WTC11 (cell line): ENCODE data around the gene OSGEPL1. TPM values are rescaled to one million over a fixed set of nuclear protein-coding genes. Genes with fewer than 3 reads are reported as not detected.

Experiments
- ATAC-seq: fragments of 200-7000 bp; cut with Tn5 transposase; 2 replicates; pipeline ENCODE4 v1.10.0; 2021; ENCODE audit warnings: mild to moderate bottlenecking, moderate library complexity
- CTCF ChIA-PET: fragments of 300-600 bp; sonication (Branson Sonifier 250); formaldehyde crosslinking; loops from one replicate; lab custom pipeline; 2021; ENCODE audit warnings: antibody characterized with exemption; lab: Charles Lee
- POLR2A ChIA-PET: fragments of 350-600 bp; sonication (Branson Sonifier 250); formaldehyde crosslinking; loops from one replicate; lab custom pipeline; 2021; ENCODE audit warnings: antibody characterized with exemption; lab: Charles Lee
- DNase-seq: peaks from one replicate; pipeline ENCODE4 v3.0.0; 2021; ENCODE audit warnings: low spot score
- H3K27ac Mint-ChIP-seq: 2 replicates; pipeline ENCODE4 v1.8.0; 2021; ENCODE audit warnings: mixed read lengths
- H3K27me3 Mint-ChIP-seq: 2 replicates; pipeline ENCODE4 v1.8.0; 2021; ENCODE audit warnings: low read depth, mild to moderate bottlenecking, moderate library complexity, mixed read lengths
- H3K36me3 Mint-ChIP-seq: 2 replicates; pipeline ENCODE4 v1.8.0; 2021; ENCODE audit warnings: mixed read lengths
- H3K4me1 Mint-ChIP-seq: 2 replicates; pipeline ENCODE4 v1.8.0; 2022; ENCODE audit warnings: mixed read lengths
- H3K4me3 Mint-ChIP-seq: 2 replicates; pipeline ENCODE4 v1.8.0; 2021; ENCODE audit warnings: mild to moderate bottlenecking, moderate library complexity, mixed read lengths
- H3K9me3 Mint-ChIP-seq: 2 replicates; pipeline ENCODE4 v1.8.0; 2021; ENCODE audit warnings: mixed read lengths
- ETV6 ChIP-seq: sonication (generic); formaldehyde crosslinking; IDR thresholded peaks from 2 replicates; pipeline ENCODE4 v1.8.1; 2022; ENCODE audit warnings: mild to moderate bottlenecking, missing genetic modification reagents
- NFATC4 ChIP-seq: fragments of 250-450 bp; sonication (Bioruptor Pico); IDR thresholded peaks from 2 replicates; pipeline ENCODE4 v1.9.0; 2021; ENCODE audit warnings: mild to moderate bottlenecking
- NR2C2 ChIP-seq: sonication (generic); formaldehyde crosslinking; IDR thresholded peaks from 2 replicates; pipeline ENCODE4 v1.8.0; 2022; ENCODE audit warnings: mild to moderate bottlenecking, missing genetic modification reagents
- NR3C1 ChIP-seq: sonication (generic); formaldehyde crosslinking; conservative IDR thresholded peaks from 2 replicates; pipeline ENCODE4 v1.8.1; 2023; ENCODE audit warnings: low read depth, mild to moderate bottlenecking, missing genetic modification reagents
- PREB ChIP-seq: sonication (generic); formaldehyde crosslinking; IDR thresholded peaks from 2 replicates; pipeline ENCODE4 v1.8.1; 2022; ENCODE audit warnings: mild to moderate bottlenecking, missing genetic modification reagents, moderate library complexity, borderline replicate concordance
- SMAD3 ChIP-seq: sonication (generic); formaldehyde crosslinking; IDR thresholded peaks from 2 replicates; pipeline ENCODE4 v1.8.0; 2022; ENCODE audit warnings: missing genetic modification reagents, mild to moderate bottlenecking, borderline replicate concordance
- STAT6 ChIP-seq: sonication (generic); formaldehyde crosslinking; conservative IDR thresholded peaks from 2 replicates; pipeline ENCODE4 v1.8.1; 2023; ENCODE audit warnings: mild to moderate bottlenecking, low read depth, missing genetic modification reagents, moderate library complexity
- USF1 ChIP-seq: sonication (generic); formaldehyde crosslinking; IDR thresholded peaks from 2 replicates; pipeline ENCODE4 v1.8.0; 2022; ENCODE audit warnings: mild to moderate bottlenecking, missing genetic modification reagents
- ZNF138 ChIP-seq: sonication (generic); formaldehyde crosslinking; conservative IDR thresholded peaks from 2 replicates; pipeline ENCODE4 v1.8.1; 2022; ENCODE audit warnings: mild to moderate bottlenecking, moderate library complexity, missing genetic modification reagents
- ZNF219 ChIP-seq: sonication (generic); formaldehyde crosslinking; IDR thresholded peaks from 2 replicates; pipeline ENCODE4 v1.8.0; 2023; ENCODE audit warnings: missing genetic modification reagents, mild to moderate bottlenecking, borderline replicate concordance
- ZNF263 ChIP-seq: sonication (generic); formaldehyde crosslinking; IDR thresholded peaks from 2 replicates; pipeline ENCODE4 v1.8.1; 2022; ENCODE audit warnings: low read depth, mild to moderate bottlenecking, moderate library complexity, missing genetic modification reagents
- ZNF396 ChIP-seq: fragments of 250-450 bp; sonication (Bioruptor Pico); IDR thresholded peaks from 2 replicates; pipeline ENCODE4 v1.8.0; 2021; ENCODE audit warnings: mild to moderate bottlenecking, moderate library complexity, borderline replicate concordance
- total RNA-seq: library from RNA; stranded (reverse); gene quantifications from 3 replicates; pipeline ENCODE4 v1.2.3, GENCODE V29; 2021
- TF ChIP-seq, protein P1 (sequence below): sonication (generic); formaldehyde crosslinking; IDR thresholded peaks from 2 replicates; pipeline ENCODE4 v1.8.0; 2022; ENCODE audit warnings: mild to moderate bottlenecking, missing genetic modification reagents
- TF ChIP-seq, protein P2 (sequence below): sonication (generic); formaldehyde crosslinking; IDR thresholded peaks from 2 replicates; pipeline ENCODE4 v1.8.1; 2022; ENCODE audit warnings: low read depth, missing genetic modification reagents, borderline replicate concordance
- TF ChIP-seq, protein P3 (sequence below): sonication (generic); formaldehyde crosslinking; conservative IDR thresholded peaks from 2 replicates; pipeline ENCODE4 v1.8.1; 2022; ENCODE audit warnings: mild to moderate bottlenecking, missing genetic modification reagents
- TF ChIP-seq, protein P4 (sequence below): fragments of 250-450 bp; sonication (Bioruptor Pico); IDR thresholded peaks from 2 replicates; pipeline ENCODE4 v1.9.0; 2021; ENCODE audit warnings: mild to moderate bottlenecking

The OSGEPL1 gene
- total RNA-seq, 1 experiment from 2014 or later: 15.2 TPM

DNA sequence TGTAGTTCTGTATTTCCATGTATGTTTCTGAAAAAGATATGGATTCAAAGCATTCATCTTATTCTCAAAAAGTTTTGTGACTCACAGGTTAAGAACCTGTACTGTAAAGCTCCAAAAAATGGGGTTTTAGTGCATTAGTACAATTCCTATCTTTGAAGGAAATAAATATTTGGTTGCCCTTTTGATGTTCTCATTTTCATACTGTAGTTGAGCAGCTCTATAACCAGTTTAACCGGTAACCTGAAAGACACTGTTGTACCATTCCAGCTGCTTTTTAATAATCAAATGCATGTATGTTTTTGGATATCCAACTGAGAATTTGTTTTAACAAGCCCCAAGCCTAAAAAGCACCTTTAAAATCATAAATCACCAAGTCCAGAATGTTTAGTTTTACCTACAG lies 9.6 kb upstream of the OSGEPL1 start (continued):
- TF ChIP-seq STAT6 (no peak), ZNF138 (no peak), NR3C1 (CRISPR knock-in tag) (no peak), ZNF396 (no peak)

DNA sequence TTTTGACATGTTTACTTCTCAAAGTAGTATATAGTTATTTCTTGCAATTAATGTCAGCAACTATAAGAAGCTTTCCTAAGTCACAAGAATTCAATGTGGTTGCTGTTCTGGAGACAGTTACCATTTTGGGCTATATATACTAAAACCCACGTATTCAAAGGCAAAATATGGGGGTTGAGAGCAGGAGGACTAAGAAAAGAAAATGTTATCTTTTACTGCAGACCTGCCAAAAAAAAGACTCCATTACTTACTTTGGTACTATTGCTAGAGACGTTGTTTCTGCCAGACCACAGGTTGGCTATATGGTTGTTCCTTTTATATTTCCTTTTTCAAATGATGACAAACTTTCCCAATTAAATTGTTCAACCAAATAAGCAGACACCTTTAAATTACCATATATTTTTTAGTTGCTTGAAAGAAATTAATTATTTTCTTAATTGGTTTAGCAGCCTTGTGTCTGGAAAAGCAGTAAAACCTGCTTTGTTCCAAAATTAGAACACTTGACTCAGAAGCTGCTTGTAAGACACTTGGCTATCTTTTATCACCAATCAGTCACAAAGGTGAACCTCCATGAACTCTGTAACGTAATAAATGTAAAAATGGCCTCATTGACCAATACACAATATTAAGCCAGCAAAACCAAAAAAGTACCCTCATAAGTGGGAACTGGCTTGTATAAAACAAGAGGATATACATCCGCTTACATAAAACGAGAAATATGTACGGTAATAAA lies 8.2 kb upstream of the OSGEPL1 start:
- TF ChIP-seq SMAD3 (no peak), ZNF263 (CRISPR knock-in tag) (no peak), PREB (CRISPR knock-in tag) (no peak), USF1 (no peak), ZNF219 (CRISPR knock-in tag) (no peak), ETV6 (CRISPR knock-in tag) (no peak), NR2C2 (no peak), NFATC4 (CRISPR knock-in tag) (no peak)
- TF ChIP-seq, protein P1, sequence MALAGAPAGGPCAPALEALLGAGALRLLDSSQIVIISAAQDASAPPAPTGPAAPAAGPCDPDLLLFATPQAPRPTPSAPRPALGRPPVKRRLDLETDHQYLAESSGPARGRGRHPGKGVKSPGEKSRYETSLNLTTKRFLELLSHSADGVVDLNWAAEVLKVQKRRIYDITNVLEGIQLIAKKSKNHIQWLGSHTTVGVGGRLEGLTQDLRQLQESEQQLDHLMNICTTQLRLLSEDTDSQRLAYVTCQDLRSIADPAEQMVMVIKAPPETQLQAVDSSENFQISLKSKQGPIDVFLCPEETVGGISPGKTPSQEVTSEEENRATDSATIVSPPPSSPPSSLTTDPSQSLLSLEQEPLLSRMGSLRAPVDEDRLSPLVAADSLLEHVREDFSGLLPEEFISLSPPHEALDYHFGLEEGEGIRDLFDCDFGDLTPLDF (CRISPR knock-in tag): no peak
- TF ChIP-seq, protein P2, sequence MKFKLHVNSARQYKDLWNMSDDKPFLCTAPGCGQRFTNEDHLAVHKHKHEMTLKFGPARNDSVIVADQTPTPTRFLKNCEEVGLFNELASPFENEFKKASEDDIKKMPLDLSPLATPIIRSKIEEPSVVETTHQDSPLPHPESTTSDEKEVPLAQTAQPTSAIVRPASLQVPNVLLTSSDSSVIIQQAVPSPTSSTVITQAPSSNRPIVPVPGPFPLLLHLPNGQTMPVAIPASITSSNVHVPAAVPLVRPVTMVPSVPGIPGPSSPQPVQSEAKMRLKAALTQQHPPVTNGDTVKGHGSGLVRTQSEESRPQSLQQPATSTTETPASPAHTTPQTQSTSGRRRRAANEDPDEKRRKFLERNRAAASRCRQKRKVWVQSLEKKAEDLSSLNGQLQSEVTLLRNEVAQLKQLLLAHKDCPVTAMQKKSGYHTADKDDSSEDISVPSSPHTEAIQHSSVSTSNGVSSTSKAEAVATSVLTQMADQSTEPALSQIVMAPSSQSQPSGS (CRISPR knock-in tag): no peak
- TF ChIP-seq, protein P3, sequence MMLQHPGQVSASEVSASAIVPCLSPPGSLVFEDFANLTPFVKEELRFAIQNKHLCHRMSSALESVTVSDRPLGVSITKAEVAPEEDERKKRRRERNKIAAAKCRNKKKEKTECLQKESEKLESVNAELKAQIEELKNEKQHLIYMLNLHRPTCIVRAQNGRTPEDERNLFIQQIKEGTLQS (CRISPR knock-in tag): no peak
- TF ChIP-seq, protein P4, sequence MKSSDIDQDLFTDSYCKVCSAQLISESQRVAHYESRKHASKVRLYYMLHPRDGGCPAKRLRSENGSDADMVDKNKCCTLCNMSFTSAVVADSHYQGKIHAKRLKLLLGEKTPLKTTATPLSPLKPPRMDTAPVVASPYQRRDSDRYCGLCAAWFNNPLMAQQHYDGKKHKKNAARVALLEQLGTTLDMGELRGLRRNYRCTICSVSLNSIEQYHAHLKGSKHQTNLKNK (CRISPR knock-in tag): no peak
- no peaks in the 10 kb centered on the region for H3K4me1 Mint-ChIP-seq

More for the DNA sequence above, 8.2 kb upstream of the OSGEPL1 start:
- no peak overlapping the region for H3K27ac Mint-ChIP-seq
- no peak for ATAC-seq
- no peaks in the 10 kb centered on the region for H3K27me3 Mint-ChIP-seq
- peaks cover 43% of the 10 kb centered on the region for H3K36me3 Mint-ChIP-seq
- DNase-seq: no peak
- ChIA-PET CTCF (interaction anchor here (1.0 kb wide), 1 partner anchor 8 kb away, joined by 4 read pairs; the partner anchor contains the start of gene OSGEPL1), POLR2A (no interaction called here)
- no peak overlapping the region for H3K4me3 Mint-ChIP-seq
- no peaks in the 10 kb centered on the region for H3K9me3 Mint-ChIP-seq
